Superior temporal gyrus (tissue), 1 donor: ENCODE data around the gene SV2B.

Source experiments
- DNase-seq: peaks from one replicate; pipeline ENCODE4 v3.0.0-alpha.2; 2016; ENCODE audit errors: extremely low spot score

SV2B gene

DNA sequence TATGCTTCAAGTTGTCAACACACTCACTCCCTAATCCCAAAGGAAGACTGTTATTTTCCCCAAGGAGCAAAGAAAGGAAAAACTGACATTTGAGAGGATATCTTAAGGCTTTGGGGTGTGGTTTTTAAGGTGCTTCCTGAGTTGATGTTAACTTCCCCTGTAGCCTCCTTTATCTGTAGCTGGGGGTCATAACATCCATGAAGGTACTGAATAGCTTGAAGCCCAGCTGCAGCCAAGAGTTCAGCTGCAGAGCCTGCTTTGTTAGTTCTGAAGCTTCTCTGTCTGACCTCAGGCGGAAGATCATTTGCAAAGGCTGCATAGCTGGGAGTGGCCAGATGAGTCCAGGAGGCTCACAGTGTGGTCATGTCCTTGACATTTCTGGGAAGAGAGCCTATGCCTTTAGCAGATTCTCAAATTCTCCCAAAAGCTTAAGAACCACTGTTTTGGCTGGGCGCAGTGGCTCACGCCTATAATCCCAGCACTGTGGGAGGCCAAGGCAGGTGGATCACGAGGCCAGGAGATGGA is 165.4 kb downstream of the SV2B start:
- DNase-seq, result no peak

DNA sequence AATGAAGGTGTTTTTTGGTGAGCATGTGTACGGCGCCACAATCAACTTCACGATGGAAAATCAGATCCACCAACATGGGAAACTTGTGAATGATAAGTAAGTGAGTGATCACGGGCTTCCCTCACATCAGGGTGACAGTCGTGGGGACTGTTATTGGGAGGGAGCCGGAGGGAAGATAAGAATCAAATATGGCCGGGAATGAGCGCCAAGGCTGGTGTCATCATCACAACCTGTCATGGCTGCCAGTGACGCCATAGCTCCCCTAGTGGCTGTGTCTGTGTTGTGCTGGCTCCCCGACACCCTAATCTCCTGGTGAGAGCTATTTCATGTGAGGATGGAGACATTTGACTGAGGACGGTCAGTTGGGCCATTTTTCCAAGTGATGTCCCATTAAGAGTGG is 168.5 kb downstream of the SV2B start:
- no peak for DNase-seq

DNA sequence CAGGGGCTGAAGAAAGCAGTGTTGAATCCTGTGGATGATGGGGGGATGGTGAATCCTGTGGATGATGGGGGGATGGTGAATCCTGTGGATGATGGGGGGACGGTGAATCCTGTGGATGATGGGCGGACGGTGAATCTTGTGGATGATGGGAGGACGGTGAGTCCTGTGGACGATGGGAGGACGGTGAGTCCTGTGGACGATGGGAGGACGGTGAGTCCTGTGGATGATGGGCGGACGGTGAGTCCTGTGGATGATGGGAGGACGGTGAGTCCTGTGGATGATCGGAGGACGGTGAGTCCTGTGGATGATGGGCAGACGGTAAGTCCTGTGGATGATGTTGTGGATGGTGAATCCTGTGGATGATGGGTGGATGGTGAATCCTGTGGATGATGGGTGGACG is 170.7 kb downstream of the SV2B start:
- DNase-seq, result no peak

DNA sequence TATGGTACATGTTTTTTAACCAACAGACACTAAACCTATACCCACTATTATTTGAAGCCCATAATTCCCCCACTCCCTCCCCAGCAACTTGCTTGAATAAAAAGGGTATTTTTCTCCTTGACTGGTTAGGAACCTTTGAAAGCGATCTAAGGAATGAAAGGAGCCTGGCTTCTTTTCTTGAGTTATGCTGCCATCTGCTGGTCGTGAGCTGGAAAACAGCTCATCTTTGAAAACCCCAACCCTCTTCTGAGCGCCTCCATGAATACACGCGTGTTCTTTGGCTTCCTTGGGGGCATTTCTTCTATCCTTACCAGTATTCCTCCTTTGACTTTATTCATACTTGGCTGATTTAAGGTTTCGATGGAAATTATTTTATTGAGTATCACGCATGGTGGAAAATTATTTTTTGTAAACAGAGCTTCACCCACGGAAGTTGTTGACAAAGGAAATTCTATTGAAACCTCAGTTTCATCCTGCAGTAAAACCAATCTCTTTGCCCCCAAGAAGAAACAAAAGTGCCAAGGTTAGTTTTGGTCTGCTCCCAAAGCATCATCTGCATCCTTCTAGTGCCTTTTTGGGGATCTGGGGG is 171.6 kb downstream of the SV2B start:
- peak; percentile 95 for DNase-seq

DNA sequence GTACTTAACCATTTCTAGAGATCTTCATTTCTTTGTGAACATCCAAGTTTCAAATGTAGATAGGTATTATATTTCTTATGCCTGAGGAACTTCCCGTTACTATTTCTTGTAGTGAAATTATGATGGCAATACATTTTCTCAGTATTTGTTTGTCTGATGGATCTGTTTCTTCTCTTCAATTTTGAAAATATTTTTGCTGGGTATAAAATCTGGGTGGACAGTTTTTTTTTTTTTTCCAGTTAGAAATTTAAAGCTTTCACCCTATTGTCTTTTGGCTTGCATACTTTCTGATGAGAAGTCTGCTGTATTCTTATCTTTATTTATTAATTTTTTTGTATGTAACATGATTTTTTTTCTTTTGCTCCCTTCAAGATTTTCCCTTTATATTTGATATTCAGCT is 175.8 kb downstream of the SV2B start:
- no peak for DNase-seq

DNA sequence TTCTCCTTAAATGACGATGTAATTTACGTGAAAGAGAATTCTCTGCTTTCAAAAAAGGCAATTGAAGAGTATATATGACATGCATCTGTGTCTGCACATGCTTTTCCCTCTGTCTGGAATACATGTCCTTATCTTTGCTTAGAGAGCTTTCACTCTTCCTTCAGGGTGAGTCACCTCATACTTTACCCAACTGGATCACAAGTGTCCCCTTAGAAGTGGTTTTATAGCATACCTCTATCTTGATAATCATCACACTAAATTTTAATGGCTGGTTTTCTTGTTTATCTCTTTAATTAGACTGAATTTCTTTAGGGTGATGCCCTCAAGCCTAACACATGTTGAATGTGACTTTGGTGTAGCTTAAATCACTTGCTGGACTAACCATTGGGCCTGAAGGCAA is 178.9 kb downstream of the SV2B start:
- DNase-seq, result no peak

DNA sequence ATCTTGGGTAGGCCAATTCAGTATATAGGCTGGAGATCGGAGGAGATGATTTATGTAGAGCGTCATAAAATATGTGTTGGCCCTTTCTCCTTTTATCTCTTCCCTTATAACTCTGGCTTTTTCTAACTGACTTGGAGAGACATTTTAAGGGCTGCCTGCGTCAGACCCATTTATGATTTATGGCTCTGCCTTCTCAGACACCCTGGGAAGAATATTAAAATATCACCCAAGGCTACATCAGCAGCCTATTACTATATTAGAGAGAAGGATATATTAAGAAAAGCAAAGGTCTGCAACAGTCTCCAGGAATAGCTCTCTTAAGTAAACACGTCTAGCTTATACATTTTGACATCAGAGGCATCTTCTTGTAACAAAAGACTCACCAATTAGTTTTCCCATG is 179.4 kb downstream of the SV2B start:
- DNase-seq, result no peak

DNA sequence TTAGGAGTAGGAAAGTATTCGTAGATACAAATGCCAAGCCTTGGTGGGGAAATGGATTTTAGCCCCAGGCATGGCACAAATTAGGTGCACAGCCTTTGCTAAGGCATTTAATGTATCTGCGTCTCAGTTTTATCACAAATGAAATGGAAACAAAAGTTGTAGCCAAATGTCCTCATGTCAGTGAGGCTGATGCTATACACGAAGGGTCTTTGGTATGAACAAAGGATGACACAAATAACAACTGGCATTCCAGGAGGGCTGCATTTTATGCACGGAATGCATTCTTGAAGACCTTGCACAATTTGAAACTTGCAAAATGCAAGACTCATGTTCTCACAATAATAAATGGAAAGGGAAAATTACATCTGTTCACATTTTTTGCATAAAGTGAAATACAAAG is 181.9 kb downstream of the SV2B start:
- DNase-seq, result no peak

DNA sequence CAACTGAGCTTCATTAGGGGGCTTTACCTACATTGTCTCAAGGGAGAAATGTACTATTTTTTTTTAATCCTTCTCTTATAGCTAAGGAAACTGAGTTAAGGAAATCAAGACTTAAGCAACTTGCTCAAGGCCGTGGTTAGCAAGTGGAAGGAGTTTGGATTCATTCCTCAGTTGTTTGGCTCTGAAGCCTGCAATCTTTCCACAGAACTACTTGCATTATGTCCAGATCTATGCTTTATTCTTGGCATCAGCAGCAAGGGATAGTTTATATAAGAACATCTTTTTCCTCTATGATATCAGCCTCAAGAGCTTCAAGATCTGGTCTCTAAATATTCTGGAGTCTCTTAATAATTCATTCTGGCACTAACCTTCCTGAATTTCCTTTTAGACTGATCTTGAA is 182.4 kb downstream of the SV2B start:
- DNase-seq, result peak; percentile 27

DNA sequence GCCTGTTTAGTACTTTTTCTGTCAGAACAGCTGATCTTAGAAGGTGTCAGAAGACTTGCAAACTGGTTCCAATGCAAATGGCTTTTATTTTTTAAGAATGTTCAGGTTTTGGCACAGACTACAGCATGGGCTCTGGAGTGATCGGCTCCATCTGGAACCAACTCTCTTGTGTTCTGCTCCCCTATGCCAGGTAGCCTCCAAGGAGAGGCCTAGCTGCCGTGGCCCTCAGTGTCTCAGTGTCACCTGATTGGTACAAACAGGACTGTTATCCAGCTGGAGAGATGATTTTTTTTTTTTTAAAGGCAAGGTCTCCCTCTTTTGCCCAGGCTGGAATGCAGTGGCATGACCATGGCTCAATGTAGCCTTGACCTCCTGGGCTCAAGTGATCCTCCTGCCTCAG is 183.1 kb downstream of the SV2B start:
- DNase-seq, result no peak

DNA sequence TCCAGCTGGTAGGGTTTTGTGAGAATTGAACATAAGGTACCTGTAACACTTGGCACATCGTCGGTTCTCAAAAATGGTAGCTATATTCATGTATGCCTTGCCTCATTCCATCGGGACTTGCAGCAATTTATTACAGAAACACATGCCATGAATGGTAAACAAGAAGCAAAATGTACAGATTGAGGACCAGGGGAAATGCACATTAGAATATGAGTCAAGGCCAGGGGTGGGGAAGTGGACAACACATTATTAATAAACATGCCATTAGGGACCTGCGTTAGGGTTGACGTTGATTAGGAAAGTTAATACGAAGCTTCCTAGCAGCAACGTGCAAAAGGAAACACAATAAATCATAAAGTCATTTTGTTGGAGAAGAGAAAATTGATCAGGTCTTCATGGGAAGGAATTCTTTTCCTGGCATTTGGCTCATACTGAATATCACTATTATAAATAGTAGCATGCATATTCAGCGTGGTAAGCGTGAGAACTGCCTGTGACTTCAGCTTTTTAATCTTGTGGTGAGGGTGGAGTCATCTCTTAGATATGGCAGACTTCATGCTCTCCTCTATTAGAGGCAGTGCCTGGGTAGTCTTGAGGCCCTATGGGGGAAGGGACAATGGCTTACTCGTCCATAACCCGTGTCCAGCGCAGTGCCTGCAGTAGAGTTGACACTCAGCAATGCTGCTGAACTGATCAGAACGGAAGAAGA is 184.9 kb downstream of the SV2B start:
- DNase-seq, result no peak

DNA sequence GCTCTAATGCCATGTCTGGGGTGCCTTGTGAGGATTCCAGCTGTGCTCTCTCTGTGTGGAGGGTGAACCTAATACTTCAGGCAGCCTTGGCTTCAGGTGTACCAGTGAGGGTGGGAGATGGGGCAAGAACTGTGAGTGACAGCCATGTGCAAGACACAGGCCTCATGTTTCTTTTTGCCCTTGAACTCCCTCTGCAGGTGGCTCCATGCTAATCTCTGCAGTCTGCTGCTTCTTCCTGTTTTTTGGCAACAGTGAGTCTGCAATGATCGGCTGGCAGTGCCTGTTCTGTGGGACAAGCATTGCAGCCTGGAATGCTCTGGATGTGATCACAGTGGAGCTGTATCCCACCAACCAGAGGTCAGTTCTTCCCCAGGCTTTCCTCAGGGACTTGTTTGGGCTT is 189.3 kb downstream of the SV2B start:
- DNase-seq, result no peak

DNA sequence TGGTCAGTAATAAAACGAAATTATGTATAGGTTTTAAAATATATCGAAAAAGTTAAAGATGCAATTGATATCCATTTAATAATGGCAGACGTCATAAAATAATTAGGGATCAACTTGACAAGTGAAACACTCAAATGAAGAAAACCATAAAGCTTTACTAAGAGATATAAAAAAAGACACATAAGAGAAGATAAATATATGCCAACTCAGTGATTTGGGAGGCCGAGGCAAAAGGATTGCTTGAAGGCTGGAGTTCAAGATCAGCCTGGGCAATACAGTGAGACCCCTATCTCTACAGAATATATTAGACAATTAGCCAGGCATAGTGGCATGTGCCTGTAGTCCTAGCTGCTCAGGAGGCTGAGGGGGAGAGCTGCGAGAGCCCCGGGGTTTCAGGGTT is 190.5 kb downstream of the SV2B start:
- DNase-seq, result no peak

DNA sequence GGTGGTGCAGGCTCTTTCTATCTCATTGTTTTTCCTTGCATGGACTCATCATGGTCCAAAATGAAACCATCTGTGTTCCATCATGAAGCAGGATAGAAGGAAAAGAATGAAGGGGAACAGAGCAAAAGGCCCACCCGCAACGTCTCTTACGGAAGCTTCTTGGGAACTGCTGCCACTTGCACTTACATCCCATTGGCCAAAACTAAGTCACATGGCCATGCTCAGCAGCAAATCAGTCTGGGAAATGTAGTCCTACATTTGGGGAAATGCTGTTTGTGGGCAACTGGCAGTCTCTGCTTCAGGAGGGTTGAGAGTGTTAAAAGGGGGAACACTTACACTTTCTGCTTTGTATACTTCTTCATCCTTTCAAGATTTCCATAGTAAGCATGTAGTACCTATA is 191.6 kb downstream of the SV2B start:
- no peak for DNase-seq

DNA sequence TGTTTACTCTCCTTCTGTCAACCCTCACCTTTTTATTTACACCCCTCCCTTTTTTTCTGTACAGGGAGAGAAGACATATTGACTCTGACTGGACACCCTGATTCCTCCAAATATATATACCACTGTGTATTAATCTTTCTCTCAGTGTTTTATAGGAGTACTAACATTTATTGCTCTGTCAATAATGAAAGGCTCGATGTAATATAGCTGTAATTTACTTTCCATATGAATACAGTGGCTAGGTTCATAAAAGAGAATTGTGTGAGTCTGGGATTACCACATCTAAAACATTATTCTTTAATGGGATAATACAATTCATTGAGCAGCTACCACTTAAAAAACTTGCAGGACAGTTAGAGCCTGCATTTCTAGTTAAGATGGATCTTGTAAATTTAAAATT is 194.3 kb downstream of the SV2B start:
- DNase-seq, result no peak

DNA sequence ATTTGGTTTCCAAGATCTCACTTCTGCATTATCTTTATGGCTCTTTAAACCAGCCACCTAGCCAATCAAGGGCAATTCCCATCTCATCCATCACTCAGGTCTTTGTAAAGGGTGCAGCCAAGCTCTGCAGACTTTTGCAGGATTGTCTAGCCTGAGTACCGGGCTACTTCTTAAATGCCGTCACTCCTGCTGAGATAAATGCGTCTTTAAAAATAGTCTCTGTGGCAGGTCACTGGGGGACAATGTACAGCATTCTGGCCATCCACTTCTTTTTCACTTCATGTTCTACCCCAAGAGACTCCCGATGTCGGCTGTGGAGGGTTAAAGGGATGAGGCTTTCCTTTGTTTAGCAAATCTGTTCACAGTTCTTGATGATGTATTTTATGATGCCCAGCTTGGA is 194.7 kb downstream of the SV2B start:
- DNase-seq, result no peak

DNA sequence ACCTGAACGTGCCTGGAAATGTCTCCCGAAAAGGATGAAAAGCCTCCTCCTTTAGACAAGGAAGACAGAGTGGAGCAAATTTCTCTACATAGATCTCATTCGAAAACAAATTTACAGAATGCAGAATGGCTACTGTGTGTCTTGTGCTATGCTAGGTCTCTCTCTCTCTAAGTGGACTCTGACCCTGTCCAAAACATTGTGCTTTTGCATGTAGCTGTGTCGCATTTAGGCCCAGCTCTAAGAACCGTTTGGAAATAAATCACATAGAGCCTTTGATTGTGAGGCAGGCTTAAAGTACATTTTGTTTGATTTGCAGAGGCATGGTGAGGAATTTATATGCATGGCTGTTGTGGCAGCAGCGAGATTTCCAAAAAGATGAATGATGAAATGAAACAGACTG is 198.0 kb downstream of the SV2B start:
- no peak for DNase-seq

DNA sequence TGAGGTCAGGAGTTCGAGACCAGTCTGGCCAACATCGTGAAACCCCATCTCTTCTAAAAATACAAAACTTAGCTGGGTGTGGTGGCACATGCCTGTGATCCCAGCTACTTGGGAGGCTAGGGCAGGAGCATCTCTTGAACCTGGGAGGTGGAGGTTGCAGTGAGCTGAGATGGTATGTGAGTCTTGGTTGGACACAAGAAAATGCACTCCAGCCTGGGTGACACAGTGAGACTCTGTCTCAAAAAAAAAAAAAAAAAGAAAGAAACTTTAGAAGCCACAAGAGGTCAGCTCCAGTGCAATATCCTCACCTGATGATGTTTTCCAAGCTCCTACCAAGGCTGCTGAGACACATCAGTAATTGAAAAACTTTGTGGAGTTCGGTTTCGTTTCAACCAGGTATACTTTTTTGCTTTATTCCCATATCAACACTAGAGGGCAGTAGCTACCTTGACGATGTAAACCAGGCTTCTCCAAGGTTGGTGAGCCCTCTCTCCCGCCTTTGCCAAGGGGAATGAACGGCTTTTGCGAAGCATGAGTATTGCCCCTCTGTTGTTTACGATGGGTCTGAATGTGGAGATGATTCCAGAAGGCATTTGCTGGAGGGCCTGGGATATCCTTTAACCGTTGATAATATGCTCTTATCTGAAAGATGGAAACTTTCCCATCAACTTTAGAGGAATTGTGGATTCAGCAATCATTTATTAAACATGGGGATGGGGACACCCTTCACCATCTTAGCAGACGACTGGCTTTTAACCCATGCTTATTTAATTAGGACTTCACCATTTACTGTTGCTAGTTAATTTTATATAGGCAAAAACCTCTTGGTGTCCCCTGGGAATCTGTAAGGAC is 202.8 kb downstream of the SV2B start:
- peak; percentile 91 for DNase-seq

DNA sequence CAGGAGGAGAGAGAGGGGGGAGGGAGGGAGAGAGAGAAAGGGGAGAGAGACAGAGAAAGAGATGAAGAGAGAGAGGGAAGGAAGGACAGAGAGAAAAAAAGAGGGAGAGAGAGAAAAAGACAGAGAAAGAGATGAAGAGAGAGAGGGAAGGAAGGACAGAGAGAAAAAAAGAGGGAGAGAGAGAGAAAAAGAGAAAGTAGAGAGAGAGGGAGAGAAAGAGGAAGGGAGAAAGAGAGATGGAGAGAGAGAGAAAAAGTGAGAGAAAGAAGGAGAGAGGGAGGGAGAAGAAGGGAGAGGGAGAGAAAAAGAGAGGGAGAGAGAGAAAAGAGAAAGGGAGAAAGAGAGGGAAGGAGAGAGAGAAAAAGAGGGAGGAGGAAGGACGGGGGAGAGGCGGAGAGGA is 204.2 kb downstream of the SV2B start:
- no peak for DNase-seq

DNA sequence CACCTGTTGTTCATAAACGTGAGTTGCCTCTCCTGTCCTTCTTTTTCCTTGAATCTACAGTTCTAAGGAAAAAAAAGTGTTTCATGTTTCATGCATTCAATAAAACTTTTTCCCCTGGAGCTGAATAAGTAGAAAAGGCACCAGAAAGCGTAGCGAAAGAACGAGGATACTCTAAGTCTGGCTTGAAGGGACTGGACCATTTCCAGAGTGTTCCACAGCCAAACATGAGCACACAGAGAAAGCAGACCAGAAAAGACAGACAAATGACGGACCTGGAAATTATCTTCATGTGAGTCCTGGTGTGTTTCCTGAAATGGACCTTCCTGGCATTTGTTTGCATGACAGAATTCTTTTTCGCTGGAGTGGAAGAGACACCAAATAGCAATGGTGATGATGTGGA is 204.7 kb downstream of the SV2B start:
- DNase-seq, result peak; percentile 27

DNA sequence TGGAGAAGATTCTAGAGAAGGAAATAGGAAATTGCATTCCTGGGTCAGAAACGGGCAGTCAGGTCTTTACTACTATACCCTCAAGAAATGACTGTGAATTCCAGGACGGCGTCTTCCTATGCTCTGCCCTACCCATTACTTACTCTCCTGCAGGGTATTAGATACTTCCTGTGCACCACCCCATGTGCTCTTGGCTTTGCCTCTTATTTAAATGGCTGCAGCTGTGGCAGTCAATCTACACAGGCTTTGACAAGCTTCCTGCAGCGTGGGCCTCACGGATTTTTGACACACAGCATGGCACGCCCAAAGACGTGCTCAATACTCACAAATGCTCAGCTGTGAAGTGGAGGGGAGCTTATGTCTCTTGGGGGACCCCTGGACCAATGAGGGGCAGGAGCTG is 206.1 kb downstream of the SV2B start:
- no peak for DNase-seq

DNA sequence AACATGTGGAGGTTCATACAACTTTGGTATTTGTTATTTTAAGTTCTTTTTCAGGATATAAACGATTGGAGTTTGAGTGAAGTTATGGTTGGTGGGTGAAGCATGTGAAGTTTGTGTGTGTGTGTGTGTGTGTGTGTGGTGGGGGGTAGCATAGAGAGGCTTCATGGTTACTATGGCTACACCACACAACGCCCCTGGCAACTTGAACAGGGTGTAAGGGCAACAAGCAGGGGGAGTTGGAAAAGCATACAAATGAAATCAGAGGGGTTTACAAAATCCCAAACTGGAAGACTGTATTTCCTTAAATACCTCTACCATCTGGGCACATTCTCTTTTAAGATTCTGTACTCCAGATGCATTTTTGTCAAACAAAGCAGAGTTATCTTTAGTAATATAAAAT is 207.5 kb downstream of the SV2B start:
- DNase-seq, result no peak

DNA sequence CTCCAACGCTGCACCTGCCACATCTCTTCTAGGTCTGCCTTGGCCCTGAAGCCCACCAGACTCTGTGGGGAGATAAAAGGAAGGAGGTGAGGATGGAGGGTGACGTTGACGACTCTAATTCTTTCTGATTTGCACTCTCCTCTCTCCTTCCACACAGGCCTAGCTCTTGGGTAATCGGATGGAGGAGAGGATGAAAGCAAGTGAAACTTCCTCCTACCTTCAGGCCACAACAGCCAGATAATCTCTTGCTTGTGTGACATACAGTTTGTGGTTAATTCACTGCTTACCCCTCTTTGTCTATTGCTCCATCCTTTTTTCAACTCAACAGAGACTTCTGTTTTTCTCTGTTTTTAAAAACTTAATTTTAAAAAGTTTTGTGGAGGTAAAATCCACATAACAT is 208.1 kb downstream of the SV2B start:
- no peak for DNase-seq
